HEK293T (cell line): ENCODE results near the gene COL27A1.

Experiments used
- CTCF ChIA-PET: fragments of 350-600 bp; formaldehyde crosslinking; extraction: SDS; loops from one replicate; lab custom pipeline; 2021; ENCODE audit warnings: antibody characterized with exemption, inconsistent platforms; lab: Yijun Ruan, JAX
- POLR2A ChIA-PET: fragments of 350-600 bp; formaldehyde crosslinking; extraction: SDS; loops from one replicate; lab custom pipeline; 2020; ENCODE audit warnings: antibody characterized with exemption, inconsistent platforms; lab: Yijun Ruan, JAX
- DNase-seq: peaks from one replicate; pipeline ENCODE4 v3.0.0; 2012; ENCODE audit warnings: mixed read lengths; ENCODE audit errors: extremely low spot score
- ARNT ChIP-seq: fragments of 450-650 bp; IDR thresholded peaks from 2 replicates; pipeline ENCODE4 v1.6.1; 2017; ENCODE audit warnings: mild to moderate bottlenecking
- BHLHE40 ChIP-seq: fragments of 450-650 bp; IDR thresholded peaks from 2 replicates; pipeline ENCODE4 v1.6.1; 2016; ENCODE audit warnings: mild to moderate bottlenecking, moderate library complexity, borderline replicate concordance
- CTBP1 ChIP-seq: fragments of 450-650 bp; IDR thresholded peaks from 2 replicates; pipeline ENCODE4 v1.6.1; 2016; ENCODE audit warnings: borderline replicate concordance
- ELF4 ChIP-seq: fragments of 450-650 bp; IDR thresholded peaks from 2 replicates; pipeline ENCODE4 v1.6.1; 2017; ENCODE audit warnings: antibody characterized with exemption
- FOXA1 ChIP-seq: fragments of 450-650 bp; IDR thresholded peaks from 2 replicates; pipeline ENCODE4 v1.6.1; 2016; ENCODE audit warnings: mild to moderate bottlenecking
- FOXK2 ChIP-seq: fragments of 450-650 bp; IDR thresholded peaks from 2 replicates; pipeline ENCODE4 v1.6.1; 2016; ENCODE audit warnings: mild to moderate bottlenecking
- FOXM1 ChIP-seq: fragments of 450-650 bp; IDR thresholded peaks from 2 replicates; pipeline ENCODE4 v1.6.1; 2017; ENCODE audit warnings: mild to moderate bottlenecking, borderline replicate concordance
- HDGF ChIP-seq: fragments of 450-650 bp; IDR thresholded peaks from 2 replicates; pipeline ENCODE4 v1.6.1; 2017; ENCODE audit warnings: antibody characterized with exemption, borderline replicate concordance
- L3MBTL2 ChIP-seq: fragments of 450-650 bp; conservative IDR thresholded peaks from 2 replicates; pipeline ENCODE4 v1.6.1; 2016; ENCODE audit warnings: mild to moderate bottlenecking
- LEF1 ChIP-seq: fragments of 450-650 bp; IDR thresholded peaks from 2 replicates; pipeline ENCODE4 v1.6.1; 2017; ENCODE audit warnings: mild to moderate bottlenecking, borderline replicate concordance
- NFRKB ChIP-seq: fragments of 450-650 bp; IDR thresholded peaks from 2 replicates; pipeline ENCODE4 v1.6.1; 2016; ENCODE audit warnings: mild to moderate bottlenecking, moderate library complexity
- SP1 ChIP-seq: fragments of 450-650 bp; IDR thresholded peaks from 2 replicates; pipeline ENCODE4 v1.6.1; 2017
- SUZ12 ChIP-seq: fragments of 450-650 bp; IDR thresholded peaks from 2 replicates; pipeline ENCODE4 v1.6.1; 2016; ENCODE audit warnings: mild to moderate bottlenecking
- TARDBP ChIP-seq: fragments of 450-650 bp; IDR thresholded peaks from 2 replicates; pipeline ENCODE4 v1.6.1; 2016
- ZNF384 ChIP-seq: fragments of 450-650 bp; IDR thresholded peaks from 2 replicates; pipeline ENCODE4 v1.6.1; 2016
- TF ChIP-seq, protein P1 (sequence below): fragments of 450-650 bp; IDR thresholded peaks from 2 replicates; pipeline ENCODE4 v1.6.1; 2016

The COL27A1 gene

DNA sequence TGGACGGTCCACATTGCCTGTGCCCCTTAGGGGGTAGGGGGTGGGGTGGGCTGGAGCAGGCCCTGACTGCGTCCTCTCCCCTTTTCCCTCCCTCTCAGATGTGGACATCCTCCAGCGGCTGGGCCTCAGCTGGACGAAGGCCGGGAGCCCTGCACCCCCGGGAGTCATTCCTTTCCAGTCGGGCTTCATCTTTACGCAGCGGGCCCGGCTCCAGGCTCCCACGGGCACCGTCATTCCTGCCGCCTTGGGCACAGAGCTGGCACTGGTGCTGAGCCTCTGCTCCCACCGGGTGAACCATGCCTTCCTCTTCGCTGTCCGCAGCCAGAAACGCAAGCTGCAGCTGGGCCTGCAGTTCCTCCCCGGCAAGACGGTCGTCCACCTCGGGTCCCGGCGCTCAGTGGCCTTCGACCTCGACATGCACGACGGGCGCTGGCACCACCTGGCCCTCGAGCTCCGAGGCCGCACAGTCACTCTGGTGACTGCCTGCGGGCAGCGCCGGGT lies 12.3 kb downstream of the COL27A1 start:
- ChIA-PET CTCF (no interaction called here), POLR2A (no interaction called here)
- DNase-seq = no peak
- no peak for TF ChIP-seq TARDBP
- no peak for TF ChIP-seq SP1
- no peak for TF ChIP-seq SUZ12
- no peak for TF ChIP-seq CTBP1

DNA sequence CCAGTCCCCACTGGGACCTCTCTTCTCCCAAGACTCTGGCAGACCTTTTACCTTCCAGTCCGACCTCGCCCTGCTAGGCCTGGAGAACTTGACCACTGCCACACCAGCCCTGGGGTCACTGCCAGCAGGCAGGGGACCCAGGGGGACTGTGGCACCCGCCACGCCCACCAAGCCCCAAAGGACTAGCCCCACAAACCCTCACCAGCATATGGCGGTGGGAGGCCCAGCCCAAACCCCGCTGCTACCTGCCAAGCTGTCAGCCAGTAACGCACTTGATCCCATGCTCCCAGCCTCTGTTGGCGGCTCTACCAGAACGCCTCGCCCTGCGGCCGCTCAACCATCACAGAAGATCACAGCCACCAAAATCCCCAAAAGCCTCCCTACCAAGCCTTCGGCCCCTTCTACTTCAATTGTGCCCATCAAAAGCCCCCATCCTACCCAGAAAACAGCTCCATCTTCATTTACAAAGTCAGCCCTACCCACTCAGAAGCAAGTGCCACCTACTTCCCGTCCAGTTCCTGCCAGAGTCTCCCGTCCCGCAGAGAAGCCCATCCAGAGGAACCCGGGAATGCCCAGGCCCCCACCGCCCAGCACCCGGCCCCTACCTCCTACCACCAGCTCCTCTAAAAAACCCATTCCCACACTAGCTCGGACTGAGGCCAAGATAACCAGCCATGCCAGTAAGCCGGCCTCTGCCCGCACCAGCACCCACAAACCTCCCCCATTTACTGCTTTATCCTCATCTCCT lies 13.1 kb downstream of the COL27A1 start:
- ChIA-PET POLR2A (no interaction called here), CTCF (no interaction called here)
- no peak for TF ChIP-seq NFRKB
- TF ChIP-seq, protein P1, sequence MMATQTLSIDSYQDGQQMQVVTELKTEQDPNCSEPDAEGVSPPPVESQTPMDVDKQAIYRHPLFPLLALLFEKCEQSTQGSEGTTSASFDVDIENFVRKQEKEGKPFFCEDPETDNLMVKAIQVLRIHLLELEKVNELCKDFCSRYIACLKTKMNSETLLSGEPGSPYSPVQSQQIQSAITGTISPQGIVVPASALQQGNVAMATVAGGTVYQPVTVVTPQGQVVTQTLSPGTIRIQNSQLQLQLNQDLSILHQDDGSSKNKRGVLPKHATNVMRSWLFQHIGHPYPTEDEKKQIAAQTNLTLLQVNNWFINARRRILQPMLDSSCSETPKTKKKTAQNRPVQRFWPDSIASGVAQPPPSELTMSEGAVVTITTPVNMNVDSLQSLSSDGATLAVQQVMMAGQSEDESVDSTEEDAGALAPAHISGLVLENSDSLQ = no peak
- TF ChIP-seq HDGF = no peak
- no peak for TF ChIP-seq SP1
- TF ChIP-seq CTBP1 = no peak
- no peak for TF ChIP-seq BHLHE40
- TF ChIP-seq ARNT = no peak
- TF ChIP-seq ELF4 = no peak
- TF ChIP-seq FOXK2 = no peak
- TF ChIP-seq TARDBP = no peak
- no peak for TF ChIP-seq FOXM1
- no peak for TF ChIP-seq FOXA1
- TF ChIP-seq ZNF384 = no peak
- TF ChIP-seq SUZ12 = no peak
- TF ChIP-seq L3MBTL2 = no peak
- TF ChIP-seq LEF1 = no peak
- DNase-seq = no peak

DNA sequence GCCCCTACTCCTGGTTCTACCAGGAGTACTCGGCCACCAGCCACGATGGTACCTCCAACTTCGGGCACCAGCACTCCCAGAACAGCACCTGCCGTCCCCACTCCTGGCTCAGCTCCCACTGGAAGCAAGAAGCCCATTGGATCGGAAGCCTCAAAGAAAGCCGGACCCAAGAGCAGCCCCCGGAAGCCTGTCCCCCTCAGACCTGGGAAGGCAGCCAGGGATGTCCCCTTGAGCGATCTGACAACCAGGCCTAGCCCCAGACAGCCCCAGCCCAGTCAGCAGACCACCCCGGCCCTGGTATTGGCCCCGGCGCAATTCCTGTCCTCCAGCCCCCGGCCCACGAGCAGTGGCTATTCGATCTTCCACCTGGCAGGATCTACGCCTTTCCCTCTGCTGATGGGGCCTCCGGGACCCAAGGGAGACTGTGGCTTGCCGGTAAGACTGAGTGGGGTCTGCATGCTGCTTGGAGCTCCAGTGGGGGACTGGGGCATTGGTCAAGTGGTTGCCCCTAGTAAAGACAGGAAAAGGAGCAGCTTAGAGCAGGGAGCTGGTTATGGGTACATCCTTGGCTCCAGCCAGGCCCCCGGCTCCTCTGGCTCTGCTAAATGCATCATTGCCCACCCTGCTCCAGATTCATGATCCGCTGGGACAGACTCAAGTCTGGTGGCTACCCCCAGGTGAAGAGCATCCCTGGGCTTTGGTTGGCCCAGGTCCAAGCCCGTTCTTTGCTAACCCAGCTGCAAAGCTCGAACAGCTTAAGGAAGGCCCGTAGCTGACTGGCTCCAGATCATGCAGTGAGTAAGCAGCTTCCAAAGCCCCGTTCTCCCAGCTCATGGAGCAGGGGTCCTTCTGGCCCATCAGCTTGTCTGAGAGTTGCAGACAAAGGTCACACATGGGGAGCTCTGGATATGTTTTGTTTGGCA lies 14.0 kb downstream of the COL27A1 start:
- CTCF ChIA-PET = interaction anchor here (0.8 kb wide), 1 partner anchor 14 kb away, joined by 3 read pairs; no protein-coding TSS in a partner anchor
- TF ChIP-seq TARDBP (no peak), NFRKB (no peak), CTBP1 (no peak), FOXA1 (no peak), ARNT (no peak), LEF1 (no peak), FOXK2 (no peak), ZNF384 (no peak), ELF4 (no peak), SP1 (no peak), HDGF (no peak), BHLHE40 (no peak)
- TF ChIP-seq, protein P1 = no peak
- DNase-seq = no peak
- POLR2A ChIA-PET = no interaction called here

DNA sequence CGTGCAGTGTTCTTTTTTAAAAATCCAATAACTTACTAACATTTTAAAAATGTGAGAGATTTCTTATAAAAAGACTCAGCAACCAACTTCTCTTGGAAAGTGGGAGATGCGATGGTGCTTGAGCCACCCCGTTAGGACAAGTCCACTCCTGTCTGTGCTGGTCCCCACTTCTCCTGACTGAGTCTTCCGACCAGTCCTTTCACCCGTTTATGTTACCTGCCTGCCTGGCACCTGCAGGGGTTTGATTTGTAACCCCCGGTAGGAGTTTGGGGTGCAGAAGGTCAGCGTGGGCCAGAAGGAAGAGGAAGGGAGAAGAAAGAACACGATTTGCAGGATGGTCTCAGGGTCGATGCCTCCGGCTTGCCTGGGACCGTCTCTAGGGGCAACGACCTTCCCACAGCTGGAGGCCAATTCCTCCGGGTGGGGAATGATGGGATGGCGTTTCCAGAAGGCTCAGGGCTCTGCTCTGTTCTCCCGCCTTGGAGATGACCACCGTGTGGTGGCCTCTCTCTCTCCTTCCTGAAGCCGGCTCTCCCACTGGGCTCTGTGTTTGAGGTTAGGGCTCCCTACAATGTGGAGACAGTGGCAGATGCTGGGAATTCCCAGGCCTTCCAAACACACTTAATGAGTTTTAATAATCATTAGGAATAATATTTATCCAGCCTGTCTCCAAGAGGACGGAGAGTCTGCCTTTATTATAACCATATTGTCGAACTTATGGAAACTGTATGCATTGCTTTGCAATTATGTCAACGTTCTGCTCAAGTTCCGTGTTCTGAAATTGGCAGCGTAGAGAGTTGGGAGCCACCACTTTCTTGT lies 14.8 kb downstream of the COL27A1 start:
- CTCF ChIA-PET = interaction anchor here (0.8 kb wide), 1 partner anchor 15 kb away, joined by 3 read pairs; no protein-coding TSS in a partner anchor

More for the DNA sequence above, 14.8 kb downstream of the COL27A1 start:
- no peak for TF ChIP-seq BHLHE40
- no peak for TF ChIP-seq FOXK2
- no peak for TF ChIP-seq SP1
- no peak for TF ChIP-seq FOXM1
- TF ChIP-seq ARNT = no peak
- no peak for TF ChIP-seq SUZ12
- TF ChIP-seq ZNF384 = no peak
- TF ChIP-seq, protein P1 = no peak
- no peak for TF ChIP-seq NFRKB
- TF ChIP-seq ELF4 = no peak
- no peak for TF ChIP-seq L3MBTL2
- no peak for TF ChIP-seq FOXA1
- TF ChIP-seq TARDBP = no peak
- no peak for TF ChIP-seq CTBP1
- no peak for TF ChIP-seq LEF1
- TF ChIP-seq HDGF = no peak
- POLR2A ChIA-PET = no interaction called here
- DNase-seq = no peak
